Sigmoid colon (tissue), 7 donors: ENCODE measurements around the gene NOL4L. TPM values are rescaled to one million over a fixed set of nuclear protein-coding genes. Genes with fewer than 3 reads are reported as not detected.
A peak's percentile ranks its signal among the peaks of the same experiment; 100 is the strongest.

Source experiments
- DNase-seq: peaks from one replicate; pipeline ENCODE4 v3.0.0-alpha.2; 2019
- H3K27ac ChIP-seq, 4 donors: fragments of 200-600 bp; sonication (generic); one replicate each; pipeline ENCODE4 v1.5.1; 2016 to 2019; ENCODE audit warnings: mild to moderate bottlenecking in 1 of 4
- H3K27me3 ChIP-seq, 3 donors: fragments of 200-600 bp; sonication (generic); one replicate each; pipeline ENCODE4 v1.5.1; 2019; ENCODE audit warnings: mild to moderate bottlenecking in 1 of 3
- H3K36me3 ChIP-seq, 4 donors: fragments of 200-600 bp; sonication (generic); one replicate each; pipeline ENCODE4 v1.5.1; 2016 to 2019
- H3K4me1 ChIP-seq, 4 donors: fragments of 200-600 bp; sonication (generic); one replicate each; pipeline ENCODE4 v1.5.1; 2017 to 2019
- H3K4me3 ChIP-seq, 4 donors: fragments of 200-600 bp; sonication (generic); one replicate each; pipeline ENCODE4 v1.5.1; 2017 to 2019; ENCODE audit warnings: mild to moderate bottlenecking in 2 of 4, moderate library complexity in 1 of 4
- H3K9me3 ChIP-seq, 4 donors: fragments of 200-600 bp in 3 of 4; sonication (generic) in 3 of 4; one replicate each; pipeline versions ENCODE4 v1.5.1 to v1.6.1; 2013 to 2019
- EP300 ChIP-seq, 4 donors: sonication (generic); formaldehyde crosslinking; IDR thresholded peaks; one replicate each; pipeline ENCODE4 v1.6.1; 2017; ENCODE audit warnings: antibody characterized with exemption in 4 of 4
- POLR2A ChIP-seq, 2 donors: fragments of 450-650 bp; IDR thresholded peaks; one replicate each; pipeline ENCODE4 v1.6.1; 2016; ENCODE audit warnings: antibody characterized with exemption in 2 of 2, mild to moderate bottlenecking in 2 of 2, moderate library complexity in 2 of 2
- POLR2AphosphoS5 ChIP-seq, 4 donors: sonication (generic); formaldehyde crosslinking; IDR thresholded peaks; one replicate each; pipeline ENCODE4 v1.6.1; 2017; ENCODE audit warnings: antibody characterized with exemption in 4 of 4
- WGBS, 2 donors: extraction: QIAGEN DNeasy Blood & Tissue Kit; methylation state at CpG; one replicate each; pipeline ENCODE4 v1.1.7; 2013; 5-methylcytosine and 5-hydroxymethylcytosine counted together
- intact Hi-C: fragments of 100-400 bp; cut with DNase I; formaldehyde crosslinking; loops from one replicate; pipeline ENCODE4 v1.15.1; 2023
- polyA plus RNA-seq, 3 donors: library from polyadenylated mRNA; stranded (reverse); fragments of 200-250 nt; gene quantifications; one replicate each; pipeline ENCODE4 v1.2.3, GENCODE V29; 2013
- total RNA-seq, 4 donors: library from RNA; depleted of rRNA; stranded (reverse); fragments of >200 nt; gene quantifications; one replicate each; pipeline ENCODE4 v1.1.0, GENCODE V29; 2016
- TF ChIP-seq, protein P1 (sequence below), 4 experiments: fragments of 450-650 bp in 3 of 4; fragments of 200-600 bp in 1 of 4; IDR thresholded peaks; one replicate each; pipeline ENCODE4 v1.5.1; 2016 to 2019; ENCODE audit warnings: antibody characterized with exemption in 4 of 4, mild to moderate bottlenecking in 3 of 4, moderate library complexity in 2 of 4
- donor health status: healthy with polysubstance abuse.
- donor health status: Bipolar disorder and iron deficiency.
- donor health status: healthy.

NOL4L gene
- total and polyA plus RNA-seq, 7 donors = 9.2 to 34.7 (median 16.8) TPM

- Histone ChIP-seq H3K9me3 (no peaks in the 10 kb centered on the region), H3K4me1 (peaks cover 0 to 40% (median 31%) of the 10 kb centered on the region in 4 donors), H3K27me3 (no peaks in the 10 kb centered on the region), H3K36me3 (peaks cover 11 to 83% (median 15%) of the 10 kb centered on the region in 4 donors), H3K4me3 (no peak overlapping the region), H3K27ac (no peak overlapping the region)
- DNase-seq = peak; percentile 43
- WGBS, 2 donors = 79 to 82% methylated on average over 3 of the region's 3 CpGs
- TF ChIP-seq, protein P1, sequence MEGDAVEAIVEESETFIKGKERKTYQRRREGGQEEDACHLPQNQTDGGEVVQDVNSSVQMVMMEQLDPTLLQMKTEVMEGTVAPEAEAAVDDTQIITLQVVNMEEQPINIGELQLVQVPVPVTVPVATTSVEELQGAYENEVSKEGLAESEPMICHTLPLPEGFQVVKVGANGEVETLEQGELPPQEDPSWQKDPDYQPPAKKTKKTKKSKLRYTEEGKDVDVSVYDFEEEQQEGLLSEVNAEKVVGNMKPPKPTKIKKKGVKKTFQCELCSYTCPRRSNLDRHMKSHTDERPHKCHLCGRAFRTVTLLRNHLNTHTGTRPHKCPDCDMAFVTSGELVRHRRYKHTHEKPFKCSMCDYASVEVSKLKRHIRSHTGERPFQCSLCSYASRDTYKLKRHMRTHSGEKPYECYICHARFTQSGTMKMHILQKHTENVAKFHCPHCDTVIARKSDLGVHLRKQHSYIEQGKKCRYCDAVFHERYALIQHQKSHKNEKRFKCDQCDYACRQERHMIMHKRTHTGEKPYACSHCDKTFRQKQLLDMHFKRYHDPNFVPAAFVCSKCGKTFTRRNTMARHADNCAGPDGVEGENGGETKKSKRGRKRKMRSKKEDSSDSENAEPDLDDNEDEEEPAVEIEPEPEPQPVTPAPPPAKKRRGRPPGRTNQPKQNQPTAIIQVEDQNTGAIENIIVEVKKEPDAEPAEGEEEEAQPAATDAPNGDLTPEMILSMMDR (IDR thresholded peaks at IDR 0.05) = no peak
- TF ChIP-seq POLR2A (IDR thresholded peaks at IDR 0.05) = no peak
- no peak for TF ChIP-seq POLR2AphosphoS5 (IDR thresholded peaks at IDR 0.05)
- TF ChIP-seq EP300 (IDR thresholded peaks at IDR 0.05) = no peak
- intact Hi-C loops = no loop called here
Measured at GRCh38 chr20:32443386-32443974, 141.7 kb downstream of the NOL4L start.

- Histone ChIP-seq H3K4me3 (no peak overlapping the region), H3K4me1 (peaks cover 0 to 33% (median 24%) of the 10 kb centered on the region in 4 donors), H3K27ac (no peak overlapping the region), H3K36me3 (peaks cover 11 to 90% (median 20%) of the 10 kb centered on the region in 4 donors), H3K27me3 (no peaks in the 10 kb centered on the region), H3K9me3 (no peaks in the 10 kb centered on the region)
- DNase-seq = peak; percentile 14
- intact Hi-C loops = no loop called here
- TF ChIP-seq, protein P1 (IDR thresholded peaks at IDR 0.05) = no peak
- TF ChIP-seq POLR2AphosphoS5 (IDR thresholded peaks at IDR 0.05) = peak in 1 of 4 donors; percentile 7
- TF ChIP-seq EP300 (IDR thresholded peaks at IDR 0.05) = no peak
- no peak for TF ChIP-seq POLR2A (IDR thresholded peaks at IDR 0.05)
- WGBS, 2 donors = 73 to 79% methylated on average over 10 of the region's 10 CpGs
Measured at GRCh38 chr20:32442630-32443373, 142.3 kb downstream of the NOL4L start.

- 91 to 94% methylated on average over 4 of the region's 4 CpGs for WGBS, 2 donors
- DNase-seq = peak; percentile 11
- Histone ChIP-seq H3K4me1 (peaks cover 0 to 22% (median 14%) of the 10 kb centered on the region in 4 donors), H3K9me3 (no peaks in the 10 kb centered on the region), H3K36me3 (peaks cover 15 to 91% (median 28%) of the 10 kb centered on the region in 4 donors), H3K4me3 (no peak overlapping the region), H3K27ac (no peak overlapping the region), H3K27me3 (no peaks in the 10 kb centered on the region)
- intact Hi-C loops = no loop called here
- TF ChIP-seq, protein P1 (IDR thresholded peaks at IDR 0.05) = no peak
- no peak for TF ChIP-seq POLR2A (IDR thresholded peaks at IDR 0.05)
- TF ChIP-seq POLR2AphosphoS5 (IDR thresholded peaks at IDR 0.05) = no peak
- TF ChIP-seq EP300 (IDR thresholded peaks at IDR 0.05) = no peak
Measured at GRCh38 chr20:32441638-32442037, 143.5 kb downstream of the NOL4L start.

- TF ChIP-seq POLR2AphosphoS5 (IDR thresholded peaks at IDR 0.05) (no peak), EP300 (IDR thresholded peaks at IDR 0.05) (no peak), POLR2A (IDR thresholded peaks at IDR 0.05) (no peak)
- TF ChIP-seq, protein P1 (IDR thresholded peaks at IDR 0.05) = no peak
- intact Hi-C loops = no loop called here
- Histone ChIP-seq H3K36me3 (peaks cover 16 to 92% (median 29%) of the 10 kb centered on the region in 4 donors), H3K27me3 (no peaks in the 10 kb centered on the region), H3K9me3 (no peaks in the 10 kb centered on the region), H3K27ac (no peak overlapping the region), H3K4me1 (peaks cover 0 to 14% (median 5%) of the 10 kb centered on the region in 4 donors), H3K4me3 (no peak overlapping the region)
- WGBS, 2 donors = 91 to 92% methylated on average over 4 of the region's 4 CpGs
- peak; percentile 20 for DNase-seq
Measured at GRCh38 chr20:32440758-32441078, 144.4 kb downstream of the NOL4L start.
